Measurements from ENCODE around the gene ZFPM1. TPM values are rescaled to one million over a fixed set of nuclear protein-coding genes. Genes with fewer than 3 reads are reported as not detected.

Gene ZFPM1
- 0.54 and 1.2 TPM in 2 replicates for polyA plus RNA-seq (2012; rRNA removed)
- polyA plus RNA-seq (2012; cell fraction: cytosol; rRNA removed) = 0.54 and 1.0 TPM in 2 replicates
- polyA plus RNA-seq (2012; cell fraction: nucleus; rRNA removed) = 3.8 and 5.6 TPM in 2 replicates

DNA sequence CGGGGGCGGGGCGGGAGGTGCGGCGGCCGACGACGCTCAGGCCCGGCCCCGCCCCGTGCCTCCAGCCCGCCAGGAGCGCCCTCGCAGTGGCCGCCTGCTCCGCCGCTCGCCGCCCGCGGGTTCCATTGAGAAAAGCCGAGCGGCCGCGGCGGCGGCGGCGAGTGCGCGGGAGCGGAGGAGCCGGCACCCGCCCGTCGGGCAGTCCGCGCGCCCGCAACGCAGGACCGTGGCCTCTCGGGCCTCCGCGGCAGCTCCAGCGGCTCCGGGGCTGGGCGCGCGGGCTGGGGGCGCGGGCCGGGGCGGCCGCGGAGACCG lies at the start of gene ZFPM1:
Gene ZFPM1, plus strand, starts transcription at position 64 of the 315 bp plus-strand sequence. CDS start 359 bp downstream, outside the sequence.
- CTCF ChIA-PET = interaction anchor here (2.7 to 3.0 kb wide), 2 partner anchors 12 to 35 kb away, joined by 10 to 13 read pairs; no protein-coding TSS in a partner anchor

DNA sequence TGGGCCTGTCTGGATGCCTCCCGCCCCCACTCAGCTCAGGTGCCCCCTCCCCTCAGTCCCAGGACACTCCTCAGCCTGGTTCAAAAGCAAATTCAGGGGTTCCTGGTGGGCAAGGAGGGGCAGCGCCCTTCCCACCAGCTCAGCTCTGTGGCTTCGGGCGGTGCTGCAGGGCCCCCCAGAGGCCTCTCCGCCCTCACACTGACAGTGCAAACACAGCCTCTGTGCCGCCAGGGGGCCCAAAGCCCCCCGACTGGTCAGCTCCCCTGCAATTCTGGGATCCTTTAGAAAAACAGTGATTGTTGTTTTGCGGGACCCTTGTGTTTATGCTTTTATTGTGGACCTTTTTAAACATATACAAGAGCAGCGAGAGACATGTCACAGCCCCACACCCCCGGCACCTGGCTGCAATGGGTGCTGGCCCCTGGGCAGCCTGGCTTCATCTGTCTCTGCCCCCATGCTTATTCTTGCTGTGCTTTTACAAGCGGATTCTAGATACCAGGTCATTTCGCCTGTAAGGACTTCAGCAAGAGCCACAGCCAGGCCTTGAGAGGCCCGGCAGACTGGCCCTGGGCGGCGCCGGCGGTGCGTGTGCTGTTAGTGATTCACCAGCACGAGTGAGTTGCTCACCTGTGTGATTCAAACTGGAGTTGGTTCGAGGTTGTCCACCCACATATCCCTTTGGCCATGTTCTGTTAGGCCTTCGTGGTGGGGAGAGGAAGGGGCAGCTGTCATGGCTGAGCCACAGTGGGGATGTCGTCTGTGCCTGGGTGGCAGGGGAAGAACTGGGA lies 49.1 kb upstream of the ZFPM1 start:
- Histone ChIP-seq H3F3A (replicated peaks; ENCODE audit: insufficient read depth) (no peaks in the 10 kb centered on the region), H3K4me2 (no peak overlapping the region), H3K27ac (ENCODE audit: low read depth in 2 of 2, low read length in 1 of 2) (no peak overlapping the region; a peak in 1 of 4 replicates), H3K9me2 (no peaks in the 10 kb centered on the region), H3K9ac (no peak overlapping the region), H3K27me3 (ENCODE audit: insufficient read depth) (no peaks in the 10 kb centered on the region), H2AFZ (ENCODE audit: low read depth) (no peak overlapping the region), H3K36me3 (replicated peaks in 1 of 2; ENCODE audit: control insufficient read depth in 1 of 2, insufficient read depth in 2 of 2, low read length in 1 of 2) (no peaks in the 10 kb centered on the region), H3K4me3 (ENCODE audit: low read depth in 2 of 2, low read length in 1 of 2) (no peak overlapping the region), H4K20me1 (ENCODE audit: insufficient read depth) (0 out of 2 replicates have a peak, but pooled peaks cover 10% of the 10 kb centered on the region), H3K79me2 (ENCODE audit: insufficient read depth) (no peaks in the 10 kb centered on the region; the same call in 1 of the 2 replicates), H3K9me3 (no peaks in the 10 kb centered on the region), H3K4me1 (ENCODE audit: control insufficient read depth in 1 of 2, insufficient read depth in 2 of 2, low read depth in 1 of 2, low read length in 1 of 2) (peaks cover 0 to 43% of the 10 kb centered on the region in 2 experiments; a peak in 1 of 4 replicates)
- CTCF ChIA-PET = interaction anchor here (1.6 kb wide), 1 partner anchor 21 kb away, joined by 8 read pairs; the partner anchor contains the start of gene ZNF469
- TF ChIP-seq JUND (IDR thresholded peaks at IDR 0.05) = no peak
- no peak for TF ChIP-seq TCF12 (IDR thresholded peaks at IDR 0.05)
- TF ChIP-seq, protein P1, sequence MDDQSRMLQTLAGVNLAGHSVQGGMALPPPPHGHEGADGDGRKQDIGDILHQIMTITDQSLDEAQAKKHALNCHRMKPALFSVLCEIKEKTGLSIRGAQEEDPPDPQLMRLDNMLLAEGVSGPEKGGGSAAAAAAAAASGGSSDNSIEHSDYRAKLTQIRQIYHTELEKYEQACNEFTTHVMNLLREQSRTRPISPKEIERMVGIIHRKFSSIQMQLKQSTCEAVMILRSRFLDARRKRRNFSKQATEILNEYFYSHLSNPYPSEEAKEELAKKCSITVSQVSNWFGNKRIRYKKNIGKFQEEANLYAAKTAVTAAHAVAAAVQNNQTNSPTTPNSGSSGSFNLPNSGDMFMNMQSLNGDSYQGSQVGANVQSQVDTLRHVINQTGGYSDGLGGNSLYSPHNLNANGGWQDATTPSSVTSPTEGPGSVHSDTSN (IDR thresholded peaks at IDR 0.05) = no peak
- TF ChIP-seq TEAD4 (IDR thresholded peaks at IDR 0.05; ENCODE audit: borderline replicate concordance, insufficient read depth) = no peak
- TF ChIP-seq, protein P2, sequence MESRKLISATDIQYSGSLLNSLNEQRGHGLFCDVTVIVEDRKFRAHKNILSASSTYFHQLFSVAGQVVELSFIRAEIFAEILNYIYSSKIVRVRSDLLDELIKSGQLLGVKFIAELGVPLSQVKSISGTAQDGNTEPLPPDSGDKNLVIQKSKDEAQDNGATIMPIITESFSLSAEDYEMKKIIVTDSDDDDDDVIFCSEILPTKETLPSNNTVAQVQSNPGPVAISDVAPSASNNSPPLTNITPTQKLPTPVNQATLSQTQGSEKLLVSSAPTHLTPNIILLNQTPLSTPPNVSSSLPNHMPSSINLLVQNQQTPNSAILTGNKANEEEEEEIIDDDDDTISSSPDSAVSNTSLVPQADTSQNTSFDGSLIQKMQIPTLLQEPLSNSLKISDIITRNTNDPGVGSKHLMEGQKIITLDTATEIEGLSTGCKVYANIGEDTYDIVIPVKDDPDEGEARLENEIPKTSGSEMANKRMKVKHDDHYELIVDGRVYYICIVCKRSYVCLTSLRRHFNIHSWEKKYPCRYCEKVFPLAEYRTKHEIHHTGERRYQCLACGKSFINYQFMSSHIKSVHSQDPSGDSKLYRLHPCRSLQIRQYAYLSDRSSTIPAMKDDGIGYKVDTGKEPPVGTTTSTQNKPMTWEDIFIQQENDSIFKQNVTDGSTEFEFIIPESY (IDR thresholded peaks at IDR 0.05; ENCODE audit: borderline replicate concordance, low read depth) = no peak
- no peak for TF ChIP-seq NFIC (IDR thresholded peaks at IDR 0.05; ENCODE audit: borderline replicate concordance)
- TF ChIP-seq NRF1 (IDR thresholded peaks at IDR 0.05; ENCODE audit: low read depth, low read length) = no peak
- no peak for TF ChIP-seq GATA2 (CRISPR knock-in tag; IDR thresholded peaks at IDR 0.05)
- TF ChIP-seq MXI1 (IDR thresholded peaks at IDR 0.05; ENCODE audit: low read depth, low read length) = no peak
- no peak for TF ChIP-seq FOXM1 (IDR thresholded peaks at IDR 0.05; ENCODE audit: low read depth)
- 86% methylated on average over 19 of the region's 22 CpGs for WGBS (ENCODE audit: low lambda C conversion rate)
- DNase-seq = no peak
- POLR2A ChIA-PET = no interaction called here

More for the DNA sequence above, at the start of gene ZFPM1:
- Histone ChIP-seq H3K27me3 (ENCODE audit: insufficient read depth) (no peaks in the 10 kb centered on the region), H3K27ac (ENCODE audit: low read depth in 2 of 2, low read length in 1 of 2) (peak within 1 kb of the TSS; percentile 56 to 86; a peak in 3 of 4 replicates), H3K79me2 (ENCODE audit: insufficient read depth) (peaks cover 43% of the 10 kb centered on the region), H3K9me3 (no peaks in the 10 kb centered on the region), H3K36me3 (replicated peaks in 1 of 2; ENCODE audit: control insufficient read depth in 1 of 2, insufficient read depth in 2 of 2, low read length in 1 of 2) (no peaks in the 10 kb centered on the region), H3K4me1 (ENCODE audit: control insufficient read depth in 1 of 2, insufficient read depth in 2 of 2, low read depth in 1 of 2, low read length in 1 of 2) (peaks cover 13 to 62% of the 10 kb centered on the region in 2 experiments; a peak in 3 of 4 replicates), H3K4me2 (peak within 1 kb of the TSS; percentile 100), H3K9me2 (no peaks in the 10 kb centered on the region), H3F3A (replicated peaks; ENCODE audit: insufficient read depth) (no peaks in the 10 kb centered on the region), H2AFZ (ENCODE audit: low read depth) (peak within 1 kb of the TSS; percentile 88; the same call in 1 of the 2 replicates), H3K4me3 (ENCODE audit: low read depth in 2 of 2, low read length in 1 of 2) (peak within 1 kb of the TSS; percentile 77 to 78), H4K20me1 (ENCODE audit: insufficient read depth) (peaks cover 39% of the 10 kb centered on the region), H3K9ac (peak within 1 kb of the TSS; percentile 71)
- POLR2A ChIA-PET = interaction anchor here (1.0 to 1.4 kb wide), 2 partner anchors 11 to 62 kb away, joined by 3 to 4 read pairs; no protein-coding TSS in a partner anchor
- TF ChIP-seq, protein P2 (IDR thresholded peaks at IDR 0.05; ENCODE audit: borderline replicate concordance, low read depth) = no peak
- 0 out of 2 replicates have a peak, but pooled peaks have one; percentile 23 for TF ChIP-seq TAF1 (IDR thresholded peaks at IDR 0.05; ENCODE audit: borderline replicate concordance, low read depth, low read length)
- no peak for TF ChIP-seq MAX (IDR thresholded peaks at IDR 0.05; ENCODE audit: low read depth)
- no peak for TF ChIP-seq ELF1 (IDR thresholded peaks at IDR 0.05)
- no peak for DNase-seq
- no CpG with 5 or more reads among the region's 57 CpGs for whole genome bisulfite sequencing (ENCODE audit: low lambda C conversion rate)

Measured in SK-N-SH (cell line).